ENCODE results near the gene GFRA1. TPM values are rescaled to one million over a fixed set of nuclear protein-coding genes. Genes with fewer than 3 reads are reported as not detected.
A peak's percentile ranks its signal among the peaks of the same experiment; 100 is the strongest.

The GFRA1 gene
- total and polyA plus RNA-seq, 2 donors (not counting 1 experiment from before 2014, with no cell fraction given), result 6.3 to 29.6 TPM

DNA sequence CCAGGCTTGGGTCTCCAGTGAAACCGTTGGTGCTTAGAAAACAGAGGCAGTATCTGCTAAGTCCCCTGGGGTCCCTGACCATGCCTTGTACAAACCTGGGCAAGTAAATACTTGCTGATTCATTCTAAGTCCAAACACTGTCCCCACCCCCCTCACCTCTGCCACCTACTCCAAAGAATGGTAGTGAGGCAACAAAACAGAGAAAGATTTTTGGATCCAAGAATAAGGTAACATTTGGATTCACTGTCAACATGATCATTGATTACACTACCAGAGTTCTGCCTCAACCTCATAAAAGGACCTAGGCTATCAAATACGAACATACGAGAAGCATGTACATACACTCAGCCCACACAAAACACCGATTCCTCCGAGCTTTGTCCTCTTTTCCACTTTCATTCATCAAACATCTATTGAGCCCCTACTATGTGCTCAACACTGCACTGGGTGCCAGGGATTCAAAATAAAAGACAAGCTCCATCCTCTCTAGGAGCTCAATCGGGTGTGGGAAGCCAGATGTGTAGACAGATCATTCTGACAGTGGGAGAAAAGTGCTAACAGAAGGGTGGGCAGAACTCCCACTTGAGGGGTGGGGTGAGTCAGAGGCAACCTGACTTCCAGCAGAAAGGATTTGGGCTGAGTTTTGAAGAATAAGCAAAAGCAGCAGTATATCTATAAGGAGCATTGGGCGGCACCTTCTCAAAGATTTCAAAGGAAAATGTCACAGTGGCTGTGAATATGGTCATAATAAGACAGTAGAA is 71.2 kb downstream of the GFRA1 start:
- Histone ChIP-seq H3K4me3 (replicated peaks in 1 of 4; ENCODE audit: control extremely low read depth in 1 of 4, insufficient read depth in 1 of 4, low read depth in 3 of 4, low read length in 4 of 4) (no peak overlapping the region), H3K4me1 (ENCODE audit: control insufficient read depth, extremely low read depth, insufficient read depth, low read length) (no peaks in the 10 kb centered on the region), H3K27me3 (ENCODE audit: control insufficient read depth, insufficient read depth, low read length) (no peaks in the 10 kb centered on the region), H4K20me1 (ENCODE audit: control insufficient read depth, extremely low read depth, insufficient read depth, low read length) (no peaks in the 10 kb centered on the region), H3K27ac (ENCODE audit: insufficient read depth, low read length) (no peak overlapping the region), H3K9me3 (ENCODE audit: control insufficient read depth, insufficient read depth, low read depth, low read length) (no peaks in the 10 kb centered on the region), H2AFZ (ENCODE audit: low read length) (no peak overlapping the region), H3K9ac (ENCODE audit: insufficient read depth, low read length) (no peak overlapping the region), H3K4me2 (ENCODE audit: extremely low read depth, insufficient read depth, low read length) (no peak overlapping the region), H3K79me2 (ENCODE audit: control insufficient read depth, insufficient read depth, low read length) (no peaks in the 10 kb centered on the region), H3K36me3 (ENCODE audit: control insufficient read depth, insufficient read depth, low read length) (no peaks in the 10 kb centered on the region)
- DNase-seq (ENCODE audit: low read depth in 2 of 2), result no peak
- no peak for TF ChIP-seq EZH2 (IDR thresholded peaks at IDR 0.05; ENCODE audit: low read length, missing control alignments)
- TF ChIP-seq, protein P1, sequence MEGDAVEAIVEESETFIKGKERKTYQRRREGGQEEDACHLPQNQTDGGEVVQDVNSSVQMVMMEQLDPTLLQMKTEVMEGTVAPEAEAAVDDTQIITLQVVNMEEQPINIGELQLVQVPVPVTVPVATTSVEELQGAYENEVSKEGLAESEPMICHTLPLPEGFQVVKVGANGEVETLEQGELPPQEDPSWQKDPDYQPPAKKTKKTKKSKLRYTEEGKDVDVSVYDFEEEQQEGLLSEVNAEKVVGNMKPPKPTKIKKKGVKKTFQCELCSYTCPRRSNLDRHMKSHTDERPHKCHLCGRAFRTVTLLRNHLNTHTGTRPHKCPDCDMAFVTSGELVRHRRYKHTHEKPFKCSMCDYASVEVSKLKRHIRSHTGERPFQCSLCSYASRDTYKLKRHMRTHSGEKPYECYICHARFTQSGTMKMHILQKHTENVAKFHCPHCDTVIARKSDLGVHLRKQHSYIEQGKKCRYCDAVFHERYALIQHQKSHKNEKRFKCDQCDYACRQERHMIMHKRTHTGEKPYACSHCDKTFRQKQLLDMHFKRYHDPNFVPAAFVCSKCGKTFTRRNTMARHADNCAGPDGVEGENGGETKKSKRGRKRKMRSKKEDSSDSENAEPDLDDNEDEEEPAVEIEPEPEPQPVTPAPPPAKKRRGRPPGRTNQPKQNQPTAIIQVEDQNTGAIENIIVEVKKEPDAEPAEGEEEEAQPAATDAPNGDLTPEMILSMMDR (conservative IDR thresholded peaks at IDR 0.05 in 1 of 2, IDR thresholded peaks at IDR 0.05 in 1 of 2; ENCODE audit: low read depth in 1 of 2, low read length in 2 of 2), result no peak

DNA sequence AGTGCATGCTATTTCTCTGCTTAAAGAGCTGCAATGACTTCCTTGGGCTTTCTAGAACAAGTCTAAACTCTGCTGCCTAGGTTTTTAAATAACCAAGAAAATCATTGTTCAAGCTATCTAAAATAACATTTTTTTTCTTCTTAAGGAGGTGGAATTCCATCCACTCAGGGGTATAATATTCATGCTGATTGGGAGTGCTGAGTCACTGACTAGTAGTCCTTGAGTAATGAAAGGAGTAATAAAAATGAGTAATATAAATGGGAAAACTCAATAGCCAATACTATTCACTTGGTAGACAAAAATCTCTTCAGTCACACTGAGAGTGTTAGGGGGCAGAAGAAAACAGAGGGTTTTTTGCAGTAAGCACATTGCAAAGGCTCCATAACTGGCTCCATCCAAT is 72.0 kb downstream of the GFRA1 start:
- Histone ChIP-seq H3K9ac (ENCODE audit: insufficient read depth, low read length) (no peak overlapping the region), H3K4me3 (replicated peaks in 1 of 4; ENCODE audit: control extremely low read depth in 1 of 4, insufficient read depth in 1 of 4, low read depth in 3 of 4, low read length in 4 of 4) (no peak overlapping the region), H3K27me3 (ENCODE audit: control insufficient read depth, insufficient read depth, low read length) (no peaks in the 10 kb centered on the region), H3K4me2 (ENCODE audit: extremely low read depth, insufficient read depth, low read length) (no peak overlapping the region), H3K4me1 (ENCODE audit: control insufficient read depth, extremely low read depth, insufficient read depth, low read length) (no peaks in the 10 kb centered on the region), H2AFZ (ENCODE audit: low read length) (no peak overlapping the region), H3K79me2 (ENCODE audit: control insufficient read depth, insufficient read depth, low read length) (no peaks in the 10 kb centered on the region), H3K36me3 (ENCODE audit: control insufficient read depth, insufficient read depth, low read length) (no peaks in the 10 kb centered on the region), H4K20me1 (ENCODE audit: control insufficient read depth, extremely low read depth, insufficient read depth, low read length) (no peaks in the 10 kb centered on the region), H3K27ac (ENCODE audit: insufficient read depth, low read length) (no peak overlapping the region), H3K9me3 (ENCODE audit: control insufficient read depth, insufficient read depth, low read depth, low read length) (no peaks in the 10 kb centered on the region)
- DNase-seq (ENCODE audit: low read depth in 2 of 2), result peak in 1 of 2 donors; percentile 79
- TF ChIP-seq EZH2 (IDR thresholded peaks at IDR 0.05; ENCODE audit: low read length, missing control alignments), result no peak
- TF ChIP-seq, protein P1 (conservative IDR thresholded peaks at IDR 0.05 in 1 of 2, IDR thresholded peaks at IDR 0.05 in 1 of 2; ENCODE audit: low read depth in 1 of 2, low read length in 2 of 2), result no peak

DNA sequence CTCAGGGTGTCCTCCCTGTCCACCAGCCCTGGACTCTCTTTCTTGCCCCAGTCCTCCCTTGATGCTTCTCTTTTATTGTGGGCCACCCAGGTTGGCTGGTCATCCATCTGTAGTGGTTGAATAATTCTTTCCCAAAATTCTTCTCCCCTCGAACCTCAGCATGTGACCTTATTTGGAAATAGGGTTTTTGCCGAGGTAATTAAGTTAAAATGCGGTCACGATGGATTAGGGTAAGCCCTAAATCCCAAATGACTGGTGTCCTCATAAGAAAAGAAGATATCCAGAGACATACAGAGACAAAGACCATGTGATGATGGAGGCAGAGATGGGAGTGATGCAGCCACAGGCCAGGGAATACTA is 74.3 kb downstream of the GFRA1 start:
- no peak overlapping the region for H3K9ac ChIP-seq (ENCODE audit: insufficient read depth, low read length)
- H3K4me3 ChIP-seq (replicated peaks in 1 of 4; ENCODE audit: control extremely low read depth in 1 of 4, insufficient read depth in 1 of 4, low read depth in 3 of 4, low read length in 4 of 4), result no peak overlapping the region
- H3K27me3 ChIP-seq (ENCODE audit: control insufficient read depth, insufficient read depth, low read length), result no peaks in the 10 kb centered on the region
- no peak overlapping the region for H3K4me2 ChIP-seq (ENCODE audit: extremely low read depth, insufficient read depth, low read length)
- no peaks in the 10 kb centered on the region for H4K20me1 ChIP-seq (ENCODE audit: control insufficient read depth, extremely low read depth, insufficient read depth, low read length)
- no peaks in the 10 kb centered on the region for H3K79me2 ChIP-seq (ENCODE audit: control insufficient read depth, insufficient read depth, low read length)
- no peak overlapping the region for H2AFZ ChIP-seq (ENCODE audit: low read length)
- TF ChIP-seq EZH2 (IDR thresholded peaks at IDR 0.05; ENCODE audit: low read length, missing control alignments), result no peak
- TF ChIP-seq, protein P1 (conservative IDR thresholded peaks at IDR 0.05 in 1 of 2, IDR thresholded peaks at IDR 0.05 in 1 of 2; ENCODE audit: low read depth in 1 of 2, low read length in 2 of 2), result no peak
- no peak overlapping the region for H3K27ac ChIP-seq (ENCODE audit: insufficient read depth, low read length)
- H3K4me1 ChIP-seq (ENCODE audit: control insufficient read depth, extremely low read depth, insufficient read depth, low read length), result no peaks in the 10 kb centered on the region
- no peak for DNase-seq (ENCODE audit: low read depth in 2 of 2)
- H3K36me3 ChIP-seq (ENCODE audit: control insufficient read depth, insufficient read depth, low read length), result no peaks in the 10 kb centered on the region
- no peaks in the 10 kb centered on the region for H3K9me3 ChIP-seq (ENCODE audit: control insufficient read depth, insufficient read depth, low read depth, low read length)
